NCI-H1694 treated with DMSO at 0.1 percent for 48 hours (cell line): ENCODE measurements around the gene BSG.
"Not testable (repeated sequence)": the region's sequence is repeated elsewhere in the genome, so short reads cannot be mapped to it uniquely, and the experiment has no call there.

Source experiments
- DNase-seq: peaks from one replicate; lab custom pipeline; 2025; lab: John Stamatoyannopoulos, UW

BSG gene

GRCh38 chr19:604355-604754 lies 32.0 kb downstream of the BSG start:
- no peak for DNase-seq

- DNase-seq, result not testable (repeated sequence)
Measured at GRCh38 chr19:605061-605971, 32.9 kb downstream of the BSG start.

- DNase-seq, result no peak
Measured at GRCh38 chr19:607301-608154, 35.1 kb downstream of the BSG start.

DNA sequence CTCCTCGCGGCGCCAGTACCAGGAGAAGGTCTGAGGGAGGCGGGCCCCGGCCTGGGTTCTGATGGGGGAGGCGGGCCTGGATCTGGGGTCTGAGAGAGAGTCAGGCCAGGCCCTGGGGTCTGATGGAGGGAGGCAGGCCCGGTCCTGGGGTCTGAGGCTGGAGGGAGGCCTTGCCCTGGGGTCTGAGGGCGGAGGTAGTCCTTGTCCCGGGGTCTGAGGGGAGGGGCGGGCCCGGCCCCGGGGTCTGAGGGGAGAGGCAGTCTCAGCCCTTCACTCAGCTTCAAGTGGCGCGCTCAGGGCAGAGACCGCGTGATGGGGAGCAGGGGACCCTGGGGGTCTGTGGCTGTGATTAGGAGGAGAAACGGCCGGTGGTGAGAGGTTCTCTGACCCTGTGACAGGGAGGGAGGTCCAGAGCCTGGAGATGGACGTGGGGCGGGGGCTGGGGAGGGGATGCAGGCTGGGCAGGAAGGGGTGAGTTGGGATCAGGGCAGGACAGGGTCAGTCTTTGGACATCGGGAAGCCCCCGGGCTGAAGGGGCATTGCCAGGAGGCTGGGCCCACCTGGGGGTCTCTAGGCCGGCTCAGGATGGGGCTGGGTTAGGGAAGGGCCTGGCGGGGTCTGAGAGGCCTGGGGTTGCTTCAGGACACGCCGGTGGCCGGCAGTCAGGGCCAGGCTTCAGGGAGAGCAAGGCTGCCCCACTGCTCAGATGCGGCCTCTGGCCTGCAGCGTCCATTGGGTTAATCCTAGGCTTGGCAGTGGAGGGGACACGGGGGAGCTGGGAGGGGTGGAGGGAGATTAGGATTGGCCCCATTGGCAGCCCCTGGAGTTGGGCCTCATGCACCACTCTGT lies 36.0 kb downstream of the BSG start:
- no peak for DNase-seq

DNA sequence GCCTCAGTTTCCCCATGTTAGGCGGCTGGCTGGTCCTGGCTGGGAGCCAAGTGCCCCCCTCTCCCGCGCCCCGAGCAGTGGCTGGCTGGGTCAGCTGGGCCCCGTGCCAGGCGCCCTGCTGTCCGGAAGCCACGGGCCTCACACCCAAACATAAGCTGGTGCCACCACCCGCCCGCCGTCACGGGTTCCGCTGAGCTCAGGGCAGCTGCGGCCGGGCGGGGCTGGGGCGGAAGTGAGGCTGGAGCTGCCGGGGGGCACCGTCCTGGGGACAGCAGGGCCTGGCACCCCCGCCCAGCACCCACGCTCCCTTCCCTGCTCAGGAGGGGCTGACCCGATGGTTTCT lies 36.6 kb downstream of the BSG start:
- no peak for DNase-seq

DNA sequence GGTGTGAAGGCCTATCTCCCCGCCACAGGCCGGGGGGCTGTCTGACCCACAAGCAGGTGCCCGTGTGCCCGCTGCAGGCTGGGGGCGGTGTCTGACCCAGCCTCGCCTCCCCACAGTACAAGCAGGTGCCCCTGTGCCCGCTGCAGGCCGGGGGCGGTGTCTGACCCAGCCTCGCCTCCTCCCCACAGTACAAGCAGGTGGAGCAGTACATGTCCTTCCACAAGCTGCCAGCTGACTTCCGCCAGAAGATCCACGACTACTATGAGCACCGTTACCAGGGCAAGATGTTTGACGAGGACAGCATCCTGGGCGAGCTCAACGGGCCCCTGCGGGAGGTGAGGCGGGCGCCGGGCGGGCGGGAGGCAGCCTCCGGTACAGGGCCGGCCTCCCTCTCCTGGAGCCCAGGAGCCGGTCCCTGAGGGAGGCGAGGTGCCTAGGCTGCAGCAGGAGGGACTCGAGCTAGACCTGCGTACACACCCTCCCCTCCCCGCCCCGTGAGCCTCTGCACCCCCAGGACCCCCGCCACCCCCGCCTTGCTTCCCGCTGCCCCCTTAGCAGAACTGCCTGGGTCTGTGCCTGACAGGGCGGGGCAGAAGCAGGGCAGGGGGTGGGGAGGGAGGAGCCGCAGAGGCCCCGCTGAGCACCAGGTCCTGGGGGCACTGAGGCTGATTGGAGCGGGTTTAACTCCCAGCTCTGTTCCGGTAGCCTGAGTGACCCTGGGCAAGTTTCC lies 37.8 kb downstream of the BSG start:
- DNase-seq, result no peak

DNA sequence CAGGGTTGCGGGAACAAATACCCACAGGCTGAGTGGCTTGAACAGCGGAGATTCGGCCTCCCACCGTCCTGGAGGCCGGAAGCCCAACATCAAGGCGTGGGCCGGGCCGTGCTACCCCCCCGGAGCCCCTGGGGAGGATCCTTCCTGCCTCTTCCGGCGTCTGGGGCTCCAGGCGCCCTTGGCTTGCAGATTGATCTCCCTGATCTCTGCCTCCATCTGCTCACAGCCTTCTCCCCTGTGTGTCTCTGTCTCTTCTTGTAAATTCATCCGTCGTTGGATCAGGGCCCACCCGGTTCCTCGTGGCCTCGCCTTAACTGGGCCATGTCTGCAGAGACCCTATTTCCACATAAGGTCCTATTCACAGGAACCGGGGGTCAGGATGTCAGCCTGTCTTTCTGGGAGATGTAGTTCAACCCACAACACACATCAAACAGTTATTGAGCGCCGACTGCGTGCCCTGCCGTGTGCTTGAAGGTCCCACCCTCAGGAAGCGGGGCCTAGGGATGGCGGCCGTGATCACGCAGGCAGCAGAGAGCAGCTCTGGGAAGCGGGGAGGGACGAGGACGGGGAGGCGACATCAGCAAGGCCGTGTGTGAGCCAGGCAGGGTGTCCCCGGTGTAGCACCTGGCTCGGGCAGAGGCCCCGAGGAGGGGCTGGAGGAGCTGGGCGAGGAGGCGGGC lies 38.5 kb downstream of the BSG start:
- no peak for DNase-seq

- no peak for DNase-seq
Measured at GRCh38 chr19:611481-611868, 39.1 kb downstream of the BSG start.

DNA sequence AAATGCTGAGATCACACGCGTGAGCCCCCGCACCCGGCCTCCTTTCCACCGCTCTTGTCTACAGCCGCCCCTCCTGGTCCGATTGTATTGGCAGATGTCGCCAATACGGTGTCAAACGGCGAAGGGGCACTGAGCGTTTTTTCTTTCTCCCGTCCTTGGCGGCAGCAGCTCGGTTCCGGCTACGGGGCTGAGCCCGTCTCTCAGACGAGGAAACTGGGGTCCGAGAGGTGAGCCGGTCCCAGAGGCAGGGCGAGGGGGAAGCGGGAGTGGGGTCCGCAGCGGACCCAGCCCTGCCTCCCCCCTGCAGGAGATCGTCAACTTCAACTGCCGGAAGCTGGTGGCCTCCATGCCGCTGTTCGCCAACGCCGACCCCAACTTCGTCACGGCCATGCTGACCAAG lies 40.5 kb downstream of the BSG start:
- DNase-seq, result no peak

DNA sequence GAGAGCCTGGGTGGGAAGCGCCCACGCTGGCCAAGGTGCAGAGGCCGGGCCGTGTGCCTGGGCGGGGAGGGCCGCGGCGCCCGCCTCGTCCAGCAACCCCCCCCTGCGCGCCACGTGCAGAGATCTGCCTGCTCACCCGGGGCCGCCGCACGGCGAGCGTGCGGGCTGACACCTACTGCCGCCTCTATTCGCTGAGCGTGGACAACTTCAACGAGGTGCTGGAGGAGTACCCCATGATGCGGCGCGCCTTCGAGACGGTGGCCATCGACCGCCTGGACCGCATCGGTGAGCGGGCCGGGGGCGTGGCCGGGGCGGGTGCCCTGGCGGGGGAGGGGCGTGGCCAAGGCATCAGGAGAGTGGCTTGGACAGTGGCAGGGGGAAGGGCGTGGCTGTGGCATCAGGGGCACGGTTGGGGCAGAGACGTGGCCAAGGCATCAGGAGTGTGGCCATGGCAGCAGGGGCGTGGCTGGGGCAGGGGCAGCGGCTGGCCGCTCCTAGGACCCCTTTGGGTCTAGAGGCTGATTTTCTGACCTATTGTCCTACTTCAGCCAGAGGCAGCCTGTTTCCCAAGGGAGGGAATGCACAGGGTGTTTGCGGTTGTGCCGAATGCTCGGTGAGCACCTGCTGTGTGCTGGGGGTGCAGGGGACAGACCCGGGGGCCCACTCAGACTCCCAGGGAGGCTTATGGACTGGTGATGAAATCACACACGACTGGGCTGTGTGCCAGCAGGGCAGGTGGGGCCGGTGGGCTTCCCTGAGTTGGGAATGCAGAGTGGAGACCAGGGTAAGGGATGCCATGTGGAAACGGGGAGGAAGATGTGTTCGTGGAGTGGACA lies 41.6 kb downstream of the BSG start:
- no peak for DNase-seq

DNA sequence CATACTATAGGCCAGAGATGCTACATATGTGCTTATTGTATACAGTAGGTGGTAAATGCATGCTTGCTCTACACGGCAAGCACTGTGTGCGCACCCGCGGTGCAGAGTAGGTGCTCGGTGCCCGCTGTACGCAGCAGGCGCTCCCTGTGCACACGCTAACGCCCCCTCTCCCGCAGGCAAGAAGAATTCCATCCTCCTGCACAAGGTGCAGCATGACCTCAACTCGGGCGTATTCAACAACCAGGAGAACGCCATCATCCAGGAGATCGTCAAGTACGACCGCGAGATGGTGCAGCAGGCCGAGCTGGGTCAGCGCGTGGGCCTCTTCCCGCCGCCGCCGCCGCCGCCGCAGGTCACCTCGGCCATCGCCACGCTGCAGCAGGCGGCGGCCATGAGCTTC lies 43.2 kb downstream of the BSG start:
- no peak for DNase-seq

DNA sequence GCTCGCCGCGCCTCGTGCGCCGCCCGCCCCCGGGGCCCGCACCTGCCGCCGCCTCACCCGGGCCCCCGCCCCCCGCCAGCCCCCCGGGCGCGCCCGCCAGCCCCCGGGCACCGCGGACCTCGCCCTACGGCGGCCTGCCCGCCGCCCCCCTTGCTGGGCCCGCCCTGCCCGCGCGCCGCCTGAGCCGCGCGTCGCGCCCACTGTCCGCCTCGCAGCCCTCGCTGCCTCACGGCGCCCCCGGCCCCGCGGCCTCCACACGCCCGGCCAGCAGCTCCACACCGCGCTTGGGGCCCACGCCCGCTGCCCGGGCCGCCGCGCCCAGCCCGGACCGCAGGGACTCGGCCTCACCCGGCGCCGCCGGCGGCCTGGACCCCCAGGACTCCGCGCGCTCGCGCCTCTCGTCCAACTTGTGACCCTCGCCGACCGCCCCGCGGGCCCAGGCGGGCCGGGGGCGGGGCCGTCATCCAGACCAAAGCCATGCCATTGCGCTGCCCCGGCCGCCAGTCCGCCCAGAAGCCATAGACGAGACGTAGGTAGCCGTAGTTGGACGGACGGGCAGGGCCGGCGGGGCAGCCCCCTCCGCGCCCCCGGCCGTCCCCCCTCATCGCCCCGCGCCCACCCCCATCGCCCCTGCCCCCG lies 43.8 kb downstream of the BSG start:
- DNase-seq, result no peak

GRCh38 chr19:616747-617526 lies 44.5 kb downstream of the BSG start:
- DNase-seq, result no peak

DNA sequence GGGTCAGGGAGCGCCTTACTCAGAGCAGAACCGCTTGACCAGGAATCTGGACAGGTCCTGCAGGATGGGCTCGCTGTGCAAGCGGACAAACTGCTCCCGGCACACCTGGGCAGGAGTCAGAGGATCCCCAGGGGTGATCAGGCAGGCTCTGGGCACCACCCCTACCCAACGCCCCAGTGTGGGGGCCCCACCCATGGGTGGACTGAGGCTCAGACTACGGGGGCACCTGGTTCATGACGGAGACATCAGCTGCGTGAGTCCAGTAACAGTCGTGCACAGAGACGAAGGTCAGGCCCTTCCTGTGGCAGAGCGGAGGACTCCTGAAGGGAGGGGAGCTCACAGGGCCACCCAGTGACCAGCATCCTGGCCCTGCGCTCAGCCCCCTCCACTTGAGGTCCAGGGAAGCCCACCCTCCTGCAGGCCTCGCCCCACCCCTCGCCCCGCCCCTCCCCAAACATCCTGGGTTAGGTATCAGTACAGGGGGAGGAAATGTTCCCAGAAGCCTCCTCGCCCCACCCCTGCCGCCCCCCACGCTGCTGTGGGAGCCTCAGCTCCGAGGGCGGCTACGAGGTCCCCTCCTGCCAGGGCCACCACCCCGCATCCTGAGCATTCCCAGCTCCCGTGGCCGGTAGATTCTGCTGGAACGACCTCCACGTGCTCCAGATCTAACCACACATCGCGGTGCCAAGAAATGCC lies 45.3 kb downstream of the BSG start:
- no peak for DNase-seq

- DNase-seq, result no peak
Measured at GRCh38 chr19:618247-618619, 45.8 kb downstream of the BSG start.

DNA sequence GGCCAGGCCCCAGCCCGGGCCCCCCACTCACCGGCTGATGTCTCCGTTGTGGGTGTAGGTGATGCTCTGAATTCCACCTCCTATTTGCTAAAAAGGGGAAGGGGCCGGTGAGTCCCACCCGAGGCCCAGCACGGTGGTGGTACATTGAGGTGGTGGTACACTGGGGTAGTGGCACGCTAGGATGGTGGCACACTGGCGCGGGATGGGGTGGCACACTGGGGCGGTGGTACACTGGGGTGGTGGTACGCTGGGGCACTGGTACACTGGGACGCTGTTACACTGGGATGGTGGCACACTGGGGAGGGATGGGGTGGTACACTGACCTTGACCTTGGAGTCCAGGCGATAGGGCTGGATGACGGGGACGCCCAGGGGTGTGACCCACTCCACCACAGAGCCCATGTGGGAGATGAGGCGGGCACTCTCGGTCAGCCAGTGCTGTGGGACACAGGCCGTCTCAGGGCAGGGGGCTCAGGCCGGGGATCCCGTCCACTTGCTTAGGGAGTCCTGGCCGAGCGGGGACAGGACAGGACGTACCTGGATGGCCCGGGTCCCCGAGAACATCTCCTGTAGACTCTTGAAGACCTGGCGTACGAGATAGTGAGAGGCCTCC lies 46.4 kb downstream of the BSG start:
- DNase-seq, result no peak

- DNase-seq, result no peak
Measured at GRCh38 chr19:619286-620002, 47.0 kb downstream of the BSG start.
